SK-N-SH treated with all-trans-retinoic acid at 6 μM for 48 hours (cell line): ENCODE measurements around the gene POU4F2.

Experiments used
- ESRRG ChIP-seq: fragments of 250-450 bp; sonication (Bioruptor Pico); IDR thresholded peaks from 2 replicates; pipeline ENCODE4 v1.6.1; 2021; ENCODE audit warnings: mild to moderate bottlenecking
- ISL1 ChIP-seq: fragments of 250-450 bp; sonication (Bioruptor Pico); IDR thresholded peaks from 2 replicates; pipeline ENCODE4 v2.1.2; 2022; ENCODE audit warnings: mild to moderate bottlenecking, moderate library complexity
- SNAI2 ChIP-seq: fragments of 250-450 bp; sonication (Bioruptor Pico); IDR thresholded peaks from 2 replicates; pipeline ENCODE4 v1.5.0; 2020; ENCODE audit warnings: mild to moderate bottlenecking, moderate library complexity
- ZC3H10 ChIP-seq: fragments of 250-450 bp; sonication (Bioruptor Pico); IDR thresholded peaks from 2 replicates; pipeline ENCODE4 v1.5.1; 2021; ENCODE audit warnings: mild to moderate bottlenecking, moderate library complexity
- ZFP3 ChIP-seq: fragments of 250-450 bp; sonication (Bioruptor Pico); IDR thresholded peaks from 2 replicates; pipeline ENCODE4 v1.5.0; 2020; ENCODE audit warnings: mild to moderate bottlenecking, moderate library complexity
- ZFP30 ChIP-seq: fragments of 450-650 bp; formaldehyde crosslinking; IDR thresholded peaks from 2 replicates; pipeline ENCODE4 v1.5.0; 2022; ENCODE audit warnings: mild to moderate bottlenecking, moderate library complexity
- ZNF565 ChIP-seq: fragments of 450-650 bp; formaldehyde crosslinking; conservative IDR thresholded peaks from 2 replicates; pipeline ENCODE4 v1.5.0; 2020; ENCODE audit warnings: low read depth, mild to moderate bottlenecking, moderate library complexity
- TF ChIP-seq, protein P1 (sequence below): fragments of 250-450 bp; sonication (Bioruptor Pico); IDR thresholded peaks from 2 replicates; pipeline ENCODE4 v1.8.0; 2020; ENCODE audit warnings: mild to moderate bottlenecking, moderate library complexity, borderline replicate concordance
- TF ChIP-seq, protein P2 (sequence below): fragments of 250-450 bp; sonication (Bioruptor Pico); IDR thresholded peaks from 2 replicates; pipeline ENCODE4 v1.5.1; 2020; ENCODE audit warnings: low read depth, mild to moderate bottlenecking, moderate library complexity
- TF ChIP-seq, protein P3 (sequence below): fragments of 250-450 bp; sonication (Bioruptor Pico); IDR thresholded peaks from 2 replicates; pipeline ENCODE4 v1.5.0; 2020; ENCODE audit warnings: mild to moderate bottlenecking, moderate library complexity
- TF ChIP-seq, protein P4 (sequence below): fragments of 250-450 bp; sonication (Bioruptor Pico); IDR thresholded peaks from 2 replicates; pipeline ENCODE4 v1.8.0; 2021; ENCODE audit warnings: low read depth, mild to moderate bottlenecking, moderate library complexity, borderline replicate concordance

DNA sequence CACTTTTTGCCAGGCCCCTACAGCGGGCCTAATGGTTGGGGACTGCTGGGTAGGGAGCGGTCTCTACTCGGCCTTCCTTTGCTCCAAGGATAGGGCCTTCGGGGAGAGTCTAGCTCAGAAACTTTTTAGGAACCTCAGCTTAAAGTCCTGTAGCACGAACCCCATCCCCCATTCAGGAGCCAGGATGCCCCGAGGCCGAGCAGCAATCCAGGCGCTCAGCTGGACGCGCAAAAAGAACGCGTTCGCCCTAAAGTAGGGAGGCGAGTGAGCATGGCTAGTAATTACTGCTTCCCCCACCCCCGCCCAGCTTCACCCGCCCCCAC, 9.7 kb downstream of the POU4F2 start:
- no peak for TF ChIP-seq ZNF565 (CRISPR knock-in tag)
- TF ChIP-seq, protein P1, sequence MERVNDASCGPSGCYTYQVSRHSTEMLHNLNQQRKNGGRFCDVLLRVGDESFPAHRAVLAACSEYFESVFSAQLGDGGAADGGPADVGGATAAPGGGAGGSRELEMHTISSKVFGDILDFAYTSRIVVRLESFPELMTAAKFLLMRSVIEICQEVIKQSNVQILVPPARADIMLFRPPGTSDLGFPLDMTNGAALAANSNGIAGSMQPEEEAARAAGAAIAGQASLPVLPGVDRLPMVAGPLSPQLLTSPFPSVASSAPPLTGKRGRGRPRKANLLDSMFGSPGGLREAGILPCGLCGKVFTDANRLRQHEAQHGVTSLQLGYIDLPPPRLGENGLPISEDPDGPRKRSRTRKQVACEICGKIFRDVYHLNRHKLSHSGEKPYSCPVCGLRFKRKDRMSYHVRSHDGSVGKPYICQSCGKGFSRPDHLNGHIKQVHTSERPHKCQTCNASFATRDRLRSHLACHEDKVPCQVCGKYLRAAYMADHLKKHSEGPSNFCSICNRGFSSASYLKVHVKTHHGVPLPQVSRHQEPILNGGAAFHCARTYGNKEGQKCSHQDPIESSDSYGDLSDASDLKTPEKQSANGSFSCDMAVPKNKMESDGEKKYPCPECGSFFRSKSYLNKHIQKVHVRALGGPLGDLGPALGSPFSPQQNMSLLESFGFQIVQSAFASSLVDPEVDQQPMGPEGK (CRISPR knock-in tag): no peak
- TF ChIP-seq, protein P2, sequence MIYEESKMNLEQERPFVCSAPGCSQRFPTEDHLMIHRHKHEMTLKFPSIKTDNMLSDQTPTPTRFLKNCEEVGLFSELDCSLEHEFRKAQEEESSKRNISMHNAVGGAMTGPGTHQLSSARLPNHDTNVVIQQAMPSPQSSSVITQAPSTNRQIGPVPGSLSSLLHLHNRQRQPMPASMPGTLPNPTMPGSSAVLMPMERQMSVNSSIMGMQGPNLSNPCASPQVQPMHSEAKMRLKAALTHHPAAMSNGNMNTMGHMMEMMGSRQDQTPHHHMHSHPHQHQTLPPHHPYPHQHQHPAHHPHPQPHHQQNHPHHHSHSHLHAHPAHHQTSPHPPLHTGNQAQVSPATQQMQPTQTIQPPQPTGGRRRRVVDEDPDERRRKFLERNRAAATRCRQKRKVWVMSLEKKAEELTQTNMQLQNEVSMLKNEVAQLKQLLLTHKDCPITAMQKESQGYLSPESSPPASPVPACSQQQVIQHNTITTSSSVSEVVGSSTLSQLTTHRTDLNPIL (CRISPR knock-in tag): no peak
- no peak for TF ChIP-seq ISL1 (CRISPR knock-in tag)
- TF ChIP-seq, protein P3, sequence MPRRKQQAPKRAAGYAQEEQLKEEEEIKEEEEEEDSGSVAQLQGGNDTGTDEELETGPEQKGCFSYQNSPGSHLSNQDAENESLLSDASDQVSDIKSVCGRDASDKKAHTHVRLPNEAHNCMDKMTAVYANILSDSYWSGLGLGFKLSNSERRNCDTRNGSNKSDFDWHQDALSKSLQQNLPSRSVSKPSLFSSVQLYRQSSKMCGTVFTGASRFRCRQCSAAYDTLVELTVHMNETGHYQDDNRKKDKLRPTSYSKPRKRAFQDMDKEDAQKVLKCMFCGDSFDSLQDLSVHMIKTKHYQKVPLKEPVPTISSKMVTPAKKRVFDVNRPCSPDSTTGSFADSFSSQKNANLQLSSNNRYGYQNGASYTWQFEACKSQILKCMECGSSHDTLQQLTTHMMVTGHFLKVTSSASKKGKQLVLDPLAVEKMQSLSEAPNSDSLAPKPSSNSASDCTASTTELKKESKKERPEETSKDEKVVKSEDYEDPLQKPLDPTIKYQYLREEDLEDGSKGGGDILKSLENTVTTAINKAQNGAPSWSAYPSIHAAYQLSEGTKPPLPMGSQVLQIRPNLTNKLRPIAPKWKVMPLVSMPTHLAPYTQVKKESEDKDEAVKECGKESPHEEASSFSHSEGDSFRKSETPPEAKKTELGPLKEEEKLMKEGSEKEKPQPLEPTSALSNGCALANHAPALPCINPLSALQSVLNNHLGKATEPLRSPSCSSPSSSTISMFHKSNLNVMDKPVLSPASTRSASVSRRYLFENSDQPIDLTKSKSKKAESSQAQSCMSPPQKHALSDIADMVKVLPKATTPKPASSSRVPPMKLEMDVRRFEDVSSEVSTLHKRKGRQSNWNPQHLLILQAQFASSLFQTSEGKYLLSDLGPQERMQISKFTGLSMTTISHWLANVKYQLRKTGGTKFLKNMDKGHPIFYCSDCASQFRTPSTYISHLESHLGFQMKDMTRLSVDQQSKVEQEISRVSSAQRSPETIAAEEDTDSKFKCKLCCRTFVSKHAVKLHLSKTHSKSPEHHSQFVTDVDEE (CRISPR knock-in tag): no peak
- TF ChIP-seq ZFP3 (CRISPR knock-in tag): no peak
- TF ChIP-seq SNAI2 (CRISPR knock-in tag): no peak
- TF ChIP-seq ESRRG (CRISPR knock-in tag): no peak
- TF ChIP-seq ZFP30 (CRISPR knock-in tag): no peak
- no peak for TF ChIP-seq ZC3H10 (CRISPR knock-in tag)
- TF ChIP-seq, protein P4, sequence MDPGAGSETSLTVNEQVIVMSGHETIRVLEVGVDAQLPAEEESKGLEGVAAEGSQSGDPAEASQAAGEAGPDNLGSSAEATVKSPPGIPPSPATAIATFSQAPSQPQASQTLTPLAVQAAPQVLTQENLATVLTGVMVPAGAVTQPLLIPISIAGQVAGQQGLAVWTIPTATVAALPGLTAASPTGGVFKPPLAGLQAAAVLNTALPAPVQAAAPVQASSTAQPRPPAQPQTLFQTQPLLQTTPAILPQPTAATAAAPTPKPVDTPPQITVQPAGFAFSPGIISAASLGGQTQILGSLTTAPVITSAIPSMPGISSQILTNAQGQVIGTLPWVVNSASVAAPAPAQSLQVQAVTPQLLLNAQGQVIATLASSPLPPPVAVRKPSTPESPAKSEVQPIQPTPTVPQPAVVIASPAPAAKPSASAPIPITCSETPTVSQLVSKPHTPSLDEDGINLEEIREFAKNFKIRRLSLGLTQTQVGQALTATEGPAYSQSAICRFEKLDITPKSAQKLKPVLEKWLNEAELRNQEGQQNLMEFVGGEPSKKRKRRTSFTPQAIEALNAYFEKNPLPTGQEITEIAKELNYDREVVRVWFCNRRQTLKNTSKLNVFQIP (CRISPR knock-in tag): no peak
